NCI-H1694 treated with DMSO at 0.1 percent for 48 hours (cell line): Measurements from ENCODE around the gene GRB2.

Experiments used
- DNase-seq: peaks from one replicate; lab custom pipeline; 2025; lab: John Stamatoyannopoulos, UW

GRB2 gene

DNA sequence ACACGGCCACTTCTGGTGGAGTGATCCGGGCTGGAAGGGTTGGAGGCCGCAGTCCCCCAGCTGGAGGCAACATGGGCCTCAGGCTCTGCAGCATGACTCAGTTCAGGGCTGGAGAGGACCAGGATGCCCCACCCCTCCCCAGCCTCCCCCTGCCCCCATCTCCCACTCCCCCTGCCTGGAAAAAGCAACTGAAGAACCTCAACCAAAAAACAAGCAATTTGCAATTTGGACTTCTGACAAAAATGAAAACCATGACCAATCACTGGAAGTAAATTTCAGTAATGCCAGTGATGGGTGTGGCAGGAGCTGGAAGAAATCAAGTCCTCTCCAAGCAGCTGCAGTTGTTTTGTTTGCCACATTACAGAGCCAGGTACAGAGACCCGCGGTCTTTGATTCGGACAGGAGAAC, 127.8 kb downstream of the GRB2 start:
- DNase-seq = no peak

DNA sequence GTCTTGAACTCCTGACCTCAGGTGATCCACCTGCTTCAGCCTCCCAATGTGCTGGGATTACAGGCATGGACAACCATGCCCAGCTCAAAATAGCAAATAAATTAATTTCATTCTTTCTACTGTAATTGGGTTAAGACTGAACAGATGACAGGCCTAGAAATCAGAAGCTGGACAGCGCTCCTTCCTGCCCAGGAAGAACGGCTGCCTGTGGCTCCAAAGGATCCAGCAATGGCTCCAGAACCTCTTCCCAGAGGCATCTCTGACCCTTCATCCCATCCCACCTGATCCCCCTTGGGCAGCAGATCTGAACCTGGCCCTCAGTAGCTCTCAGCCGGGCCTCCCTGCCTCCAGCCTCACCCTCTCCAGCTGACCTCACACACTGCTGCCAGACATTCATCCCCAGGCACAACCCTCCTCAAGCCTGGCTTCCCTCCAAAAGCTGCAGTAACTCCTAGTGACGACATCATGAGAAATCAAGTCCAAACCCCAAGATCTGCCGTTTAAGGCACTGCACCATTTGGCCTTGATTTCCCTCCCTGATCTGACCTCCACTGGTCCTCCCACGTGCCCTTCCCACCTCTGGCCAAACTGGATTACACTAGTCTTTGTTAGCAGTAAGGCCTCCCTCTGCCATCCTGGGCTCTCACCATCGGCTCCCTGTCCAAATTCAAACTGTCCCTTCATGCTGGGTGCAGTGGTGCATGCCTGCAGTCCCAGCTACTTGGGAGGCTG, 131.3 kb downstream of the GRB2 start:
- no peak for DNase-seq

DNA sequence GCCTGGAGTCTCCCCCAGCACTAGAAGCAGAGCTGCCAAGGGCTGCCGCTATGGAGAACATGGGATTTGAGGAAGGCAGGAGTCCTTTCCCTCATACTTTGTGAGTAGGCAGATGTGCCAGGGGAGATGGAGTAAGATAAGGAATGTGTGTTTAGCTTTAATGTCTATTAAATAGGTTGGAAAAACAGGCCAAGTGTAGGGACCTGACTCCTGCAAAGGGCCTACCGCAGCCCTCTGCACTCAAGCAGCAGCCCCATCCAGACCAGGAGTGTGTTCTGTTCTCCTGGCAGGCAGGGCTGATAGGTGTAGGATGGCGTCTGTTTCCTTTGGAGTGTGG, 132.7 kb downstream of the GRB2 start:
- DNase-seq = no peak

DNA sequence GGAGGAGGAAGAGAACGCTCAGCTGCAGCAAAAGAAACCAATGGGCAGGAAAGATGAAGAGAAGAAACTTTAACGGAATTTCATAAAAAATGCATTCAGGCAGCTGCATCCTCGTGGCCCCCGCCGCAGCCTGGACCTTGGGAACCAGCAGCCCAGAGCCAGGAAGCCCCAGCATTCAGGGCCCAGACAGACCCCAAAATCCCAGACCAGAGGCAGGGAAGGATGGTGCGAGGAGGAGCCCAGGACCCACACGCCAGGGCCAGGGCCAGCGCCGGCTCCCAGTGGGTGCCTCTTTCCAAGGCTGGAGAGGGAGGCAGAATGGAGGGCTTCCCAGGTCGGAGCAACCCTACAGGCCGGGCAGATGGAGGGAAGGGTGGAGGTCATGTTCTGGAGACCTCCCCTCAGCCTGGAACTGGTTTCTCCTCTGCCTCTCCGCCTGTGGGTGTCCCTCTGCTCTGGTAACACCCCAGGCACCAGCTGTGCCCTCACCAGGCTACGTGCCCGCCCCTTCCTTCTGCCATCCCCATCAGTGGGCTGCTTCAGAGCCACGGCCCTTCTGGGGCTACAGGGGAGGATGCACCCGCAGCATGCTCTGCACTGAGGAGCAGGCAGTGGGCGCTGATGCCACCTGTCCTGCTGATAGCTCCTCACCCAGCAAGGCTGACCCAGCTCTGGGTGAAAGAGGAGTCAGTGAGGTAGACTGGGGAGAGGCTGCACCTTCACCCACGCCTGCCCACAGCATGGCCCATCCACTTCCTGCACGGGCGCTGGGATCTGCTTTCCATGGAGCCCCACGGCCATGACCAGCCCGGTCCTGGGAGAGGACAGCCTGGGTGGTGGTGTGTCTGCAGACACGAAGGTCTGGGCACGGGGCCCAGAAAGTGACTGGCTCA, 133.3 kb downstream of the GRB2 start:
- DNase-seq = peak; percentile 30

DNA sequence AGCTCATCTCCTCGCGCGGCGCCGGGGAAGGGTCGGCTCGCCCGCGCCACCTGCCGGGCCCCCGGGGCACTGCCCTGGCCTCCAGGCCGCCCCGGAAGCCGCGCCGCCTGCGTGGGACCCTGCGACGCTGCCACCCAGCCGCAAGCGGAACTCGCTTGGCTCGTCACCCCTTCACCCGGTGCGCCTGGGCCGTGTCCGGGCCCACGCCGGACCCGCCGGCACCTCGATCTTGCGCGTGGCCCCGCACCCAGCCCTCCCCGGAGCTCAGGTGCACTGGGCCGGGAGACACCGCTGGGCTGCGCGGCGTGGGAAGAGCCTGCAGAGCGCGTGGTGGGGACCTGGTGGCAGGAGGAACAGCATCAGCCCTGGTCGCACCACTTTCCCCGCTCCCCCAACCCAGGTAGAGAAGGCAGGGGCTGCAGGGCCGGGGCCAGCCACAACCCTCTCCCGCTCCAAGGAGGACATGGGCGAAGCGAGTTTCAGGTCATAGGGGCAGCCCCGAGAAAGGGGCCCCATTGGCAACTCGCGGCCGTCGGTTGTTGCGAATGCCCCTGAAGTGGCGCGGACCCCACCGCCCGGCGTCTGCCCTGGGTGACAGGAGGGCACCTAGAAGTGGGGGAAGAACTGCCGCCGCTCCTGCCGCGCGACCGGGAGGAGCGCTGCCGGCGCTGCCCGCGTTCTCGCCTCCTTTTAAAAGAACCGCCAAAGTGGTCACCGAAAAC, 134.1 kb downstream of the GRB2 start:
- DNase-seq = peak; percentile 27

DNA sequence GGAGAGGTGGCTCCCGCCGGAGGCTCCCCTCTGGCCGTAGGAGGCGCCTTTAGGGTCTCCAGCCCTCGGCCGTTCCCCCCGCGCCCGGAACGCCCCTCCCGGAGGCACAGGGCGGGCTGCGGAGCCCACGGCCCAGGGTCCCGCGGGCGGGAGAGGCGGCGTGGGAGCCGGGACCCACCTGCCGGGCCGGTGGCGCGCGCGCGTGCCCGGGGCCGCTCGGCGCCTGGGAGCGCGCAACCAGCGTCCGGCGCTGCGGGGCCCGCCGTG, 134.6 kb downstream of the GRB2 start, which contains the start of gene MIF4GD:
Gene MIF4GD, minus strand, starts transcription at position 266 of the 267 bp plus-strand sequence. CDS start 1,036 bp downstream, outside the sequence.
- DNase-seq = no peak

DNA sequence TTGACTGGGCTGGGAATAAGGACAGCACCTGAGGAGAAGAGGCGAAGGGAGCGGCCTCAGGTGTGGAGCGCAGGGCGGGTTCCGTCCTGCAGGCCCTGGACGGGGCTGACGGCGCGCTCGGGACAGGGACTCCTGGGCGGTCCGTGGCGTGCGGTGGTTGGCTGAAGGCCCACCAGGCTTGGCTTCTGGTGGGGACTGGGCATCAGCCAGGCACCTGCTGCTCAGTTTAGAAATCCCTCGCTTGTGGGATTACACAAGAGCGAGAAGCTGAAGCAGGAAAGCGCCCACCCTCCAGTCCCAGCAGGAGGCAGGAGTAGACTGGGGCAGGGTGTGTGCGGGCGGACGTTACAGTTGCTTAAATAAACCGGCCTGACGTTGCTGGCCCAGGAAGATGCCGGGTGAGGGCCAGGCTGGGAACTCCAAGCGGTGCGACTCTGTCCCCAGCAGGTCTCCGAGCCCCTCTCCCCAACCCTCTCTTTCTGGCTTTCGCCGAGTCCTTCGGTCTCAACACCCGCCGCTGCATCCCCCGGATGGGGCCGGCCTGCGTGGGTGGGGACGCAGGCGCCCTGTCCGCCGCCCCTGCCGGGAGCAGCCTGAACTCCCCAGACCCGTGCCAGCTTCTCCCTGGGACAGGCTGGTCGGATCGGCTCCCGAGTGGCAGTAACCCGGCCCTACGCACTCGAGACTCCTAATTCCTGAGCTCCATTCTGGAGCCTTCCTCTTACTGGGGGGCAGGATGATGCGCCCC, 135.1 kb downstream of the GRB2 start:
- peak; percentile 31 for DNase-seq

DNA sequence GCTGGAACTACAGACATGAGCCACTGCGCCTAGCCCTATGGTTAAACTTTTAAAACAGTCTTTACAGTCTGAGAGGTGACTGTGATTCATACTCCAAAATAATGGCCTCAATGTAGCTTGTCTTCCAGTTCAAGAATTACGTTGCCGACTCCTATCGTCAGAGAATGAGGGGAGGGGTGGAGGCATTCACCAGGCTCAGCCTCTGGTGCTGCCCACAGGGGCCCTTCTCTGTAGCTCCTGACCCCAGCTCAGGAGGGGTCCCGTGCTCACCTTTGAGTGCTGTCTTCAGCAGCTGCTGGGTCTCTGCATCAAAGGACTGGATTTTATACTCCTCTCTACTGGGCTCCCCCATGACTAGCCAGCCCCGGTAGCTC, 135.6 kb downstream of the GRB2 start:
- DNase-seq = no peak
